ENCODE data around the gene ZNF70.

Gene ZNF70

DNA sequence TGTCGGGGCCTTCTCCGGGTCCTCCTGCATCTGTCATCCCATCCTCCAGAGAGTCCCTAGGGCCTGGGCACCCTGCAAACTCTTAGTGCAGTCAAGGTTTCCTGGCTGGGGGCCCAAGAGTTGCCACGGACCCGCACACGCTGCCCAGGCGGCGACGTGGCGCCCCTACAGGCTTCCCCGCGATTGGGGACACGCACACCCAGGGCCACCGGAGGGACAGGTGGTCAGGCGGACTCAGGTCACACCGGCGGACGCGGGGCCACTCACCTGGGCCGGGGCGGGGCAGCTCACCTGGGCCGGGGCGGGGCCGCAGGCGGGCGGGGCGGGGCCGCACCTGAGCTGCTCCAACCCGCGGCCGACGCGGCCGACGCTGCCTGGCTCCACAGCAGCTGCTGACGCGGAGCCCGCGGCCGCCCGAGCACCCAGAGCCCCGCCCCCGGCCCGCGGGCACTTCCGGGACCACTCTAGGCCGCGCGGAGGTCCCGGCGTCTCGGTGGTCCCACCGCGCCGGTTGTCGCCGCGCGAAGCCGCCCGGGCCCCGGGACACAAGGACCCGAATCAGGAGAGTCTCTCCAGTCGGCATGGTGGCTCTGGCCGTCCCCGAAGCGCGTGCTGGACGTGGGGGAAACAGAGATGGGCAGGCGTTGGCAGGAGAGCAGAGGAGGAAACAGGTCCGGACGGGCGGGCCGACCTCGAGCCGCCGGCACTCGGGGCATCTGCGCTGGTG lies at the start of gene ZNF70:
Gene ZNF70 (minus strand): TSS at position 399 of the 727 bp plus-strand sequence. CDS start 5,972 bp downstream, outside the sequence.
- DNase-seq (ENCODE audit: low spot score): peak; percentile 85
- Histone ChIP-seq H3K4me3 (peak within 1 kb of the TSS; percentile 88), H3K27ac (peak within 1 kb of the TSS; percentile 87 to 93)
- TF ChIP-seq, protein P1, sequence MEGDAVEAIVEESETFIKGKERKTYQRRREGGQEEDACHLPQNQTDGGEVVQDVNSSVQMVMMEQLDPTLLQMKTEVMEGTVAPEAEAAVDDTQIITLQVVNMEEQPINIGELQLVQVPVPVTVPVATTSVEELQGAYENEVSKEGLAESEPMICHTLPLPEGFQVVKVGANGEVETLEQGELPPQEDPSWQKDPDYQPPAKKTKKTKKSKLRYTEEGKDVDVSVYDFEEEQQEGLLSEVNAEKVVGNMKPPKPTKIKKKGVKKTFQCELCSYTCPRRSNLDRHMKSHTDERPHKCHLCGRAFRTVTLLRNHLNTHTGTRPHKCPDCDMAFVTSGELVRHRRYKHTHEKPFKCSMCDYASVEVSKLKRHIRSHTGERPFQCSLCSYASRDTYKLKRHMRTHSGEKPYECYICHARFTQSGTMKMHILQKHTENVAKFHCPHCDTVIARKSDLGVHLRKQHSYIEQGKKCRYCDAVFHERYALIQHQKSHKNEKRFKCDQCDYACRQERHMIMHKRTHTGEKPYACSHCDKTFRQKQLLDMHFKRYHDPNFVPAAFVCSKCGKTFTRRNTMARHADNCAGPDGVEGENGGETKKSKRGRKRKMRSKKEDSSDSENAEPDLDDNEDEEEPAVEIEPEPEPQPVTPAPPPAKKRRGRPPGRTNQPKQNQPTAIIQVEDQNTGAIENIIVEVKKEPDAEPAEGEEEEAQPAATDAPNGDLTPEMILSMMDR (IDR thresholded peaks at IDR 0.05): no peak

- no peak overlapping the region for H3K4me3 ChIP-seq
- no peak overlapping the region for H3K27ac ChIP-seq
- TF ChIP-seq, protein P1 (IDR thresholded peaks at IDR 0.05): no peak
- DNase-seq (ENCODE audit: low spot score): no peak
Measured at GRCh38 chr22:23796461-23796860, 45.5 kb upstream of the ZNF70 start.

DNA sequence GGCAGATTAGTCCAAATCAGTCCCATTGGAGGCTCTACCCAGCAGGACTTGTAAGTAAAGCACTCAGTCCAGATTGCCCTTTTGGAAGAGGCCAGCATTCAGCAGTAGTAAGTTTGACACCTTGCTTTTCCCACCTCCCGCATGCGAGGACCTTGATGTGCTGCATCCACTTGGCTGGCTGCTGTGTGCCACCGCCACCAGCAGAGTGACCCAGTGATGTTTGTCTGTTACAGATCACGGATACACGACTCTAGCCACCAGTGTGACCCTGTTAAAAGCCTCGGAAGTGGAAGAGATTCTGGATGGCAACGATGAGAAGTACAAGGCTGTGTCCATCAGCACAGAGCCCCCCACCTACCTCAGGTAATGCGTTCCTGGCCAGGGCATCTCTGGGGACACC lies 42.4 kb upstream of the ZNF70 start:
- TF ChIP-seq, protein P1 (IDR thresholded peaks at IDR 0.05): no peak
- Histone ChIP-seq H3K27ac (no peak overlapping the region), H3K4me3 (no peak overlapping the region)
- no peak for DNase-seq (ENCODE audit: low spot score)

DNA sequence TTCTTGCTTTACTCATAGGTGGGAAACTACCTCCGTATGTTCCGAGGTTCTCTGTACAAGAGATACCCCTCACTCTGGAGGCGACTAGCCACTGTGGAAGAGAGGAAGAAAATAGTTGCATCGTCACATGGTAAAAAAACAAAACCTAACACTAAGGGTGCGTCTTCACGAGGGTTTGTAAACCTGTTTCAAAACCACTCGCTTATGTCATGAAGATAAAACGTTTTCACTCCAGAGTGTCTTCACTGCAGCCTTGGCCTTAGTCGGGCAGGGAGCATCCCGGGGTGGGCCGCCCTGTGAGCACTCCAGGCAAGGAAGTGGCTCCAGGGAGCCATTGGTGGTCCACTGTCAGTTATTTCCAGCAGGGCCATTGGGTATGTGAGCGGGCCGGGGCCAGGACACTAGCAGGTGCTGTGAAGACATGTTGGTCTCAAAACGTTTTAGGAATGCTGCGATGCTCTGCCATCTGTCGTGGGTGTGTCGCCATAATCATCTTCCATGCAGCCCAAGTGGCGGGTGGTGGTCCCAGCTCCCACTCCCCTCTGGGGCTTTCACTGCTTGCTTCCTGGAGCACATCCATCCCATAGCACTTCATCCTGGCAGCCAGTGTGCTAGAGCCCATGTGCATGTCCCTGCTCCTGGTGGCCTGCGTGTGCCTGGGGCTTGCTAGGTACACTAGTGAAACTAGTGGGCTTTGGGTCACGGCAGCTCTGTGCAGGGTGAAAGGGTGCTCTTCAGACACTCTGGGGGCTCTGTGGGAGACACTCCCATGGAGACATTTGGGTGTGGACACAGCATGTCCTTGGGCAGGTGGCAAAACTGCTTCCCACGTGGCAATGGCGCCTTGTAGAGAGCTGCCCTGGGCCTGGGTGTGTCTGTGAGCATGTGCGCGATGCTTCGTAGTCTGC lies 41.1 kb upstream of the ZNF70 start:
- TF ChIP-seq, protein P1 (IDR thresholded peaks at IDR 0.05): no peak
- Histone ChIP-seq H3K27ac (no peak overlapping the region), H3K4me3 (no peak overlapping the region)
- DNase-seq (ENCODE audit: low spot score): no peak

DNA sequence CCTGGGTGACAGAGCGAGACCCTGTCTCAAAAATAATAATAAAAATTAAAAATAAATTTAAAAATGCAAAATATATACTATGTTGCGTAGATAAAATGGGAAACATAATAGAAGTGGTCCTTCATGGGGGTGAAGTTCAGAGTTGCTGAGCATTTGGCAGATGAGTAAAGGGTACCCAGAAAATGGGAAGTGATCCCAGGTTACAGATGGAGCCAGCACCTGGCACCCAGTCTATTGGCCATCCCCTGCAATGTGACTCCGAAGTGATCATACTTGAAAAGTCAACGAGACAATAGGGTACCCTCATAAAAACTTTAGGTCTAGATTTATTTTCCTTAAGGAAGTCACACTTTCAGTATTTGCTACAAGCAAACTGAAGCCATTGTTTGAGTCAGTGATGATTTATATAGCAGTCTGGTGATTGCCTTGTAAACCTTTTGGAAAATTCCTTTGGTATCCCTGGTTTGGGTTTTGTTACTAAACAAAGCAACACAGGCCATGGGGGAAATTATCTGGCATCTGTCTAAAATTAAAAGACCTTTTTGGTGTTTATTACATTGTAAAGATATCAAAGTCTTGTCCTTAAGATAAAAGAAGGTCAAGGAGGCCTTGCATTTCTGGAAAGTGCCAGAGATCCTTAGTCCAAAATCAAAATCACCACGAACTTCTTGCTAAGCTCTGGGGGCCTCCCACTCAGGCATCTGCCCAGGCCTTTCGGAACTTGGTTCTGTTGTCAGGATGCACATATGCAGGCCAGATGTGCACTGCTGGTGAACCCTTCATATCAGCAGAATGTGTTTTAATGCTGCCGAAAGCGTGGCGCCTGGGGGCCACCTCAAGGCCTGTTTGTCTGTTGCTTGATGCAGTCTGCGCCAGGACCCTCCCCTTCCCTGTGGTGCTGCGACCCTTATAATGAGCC lies 40.2 kb upstream of the ZNF70 start:
- DNase-seq (ENCODE audit: low spot score): peak; percentile 60
- H3K4me3 ChIP-seq: no peak overlapping the region
- H3K27ac ChIP-seq: no peak overlapping the region
- TF ChIP-seq, protein P1 (IDR thresholded peaks at IDR 0.05): no peak

DNA sequence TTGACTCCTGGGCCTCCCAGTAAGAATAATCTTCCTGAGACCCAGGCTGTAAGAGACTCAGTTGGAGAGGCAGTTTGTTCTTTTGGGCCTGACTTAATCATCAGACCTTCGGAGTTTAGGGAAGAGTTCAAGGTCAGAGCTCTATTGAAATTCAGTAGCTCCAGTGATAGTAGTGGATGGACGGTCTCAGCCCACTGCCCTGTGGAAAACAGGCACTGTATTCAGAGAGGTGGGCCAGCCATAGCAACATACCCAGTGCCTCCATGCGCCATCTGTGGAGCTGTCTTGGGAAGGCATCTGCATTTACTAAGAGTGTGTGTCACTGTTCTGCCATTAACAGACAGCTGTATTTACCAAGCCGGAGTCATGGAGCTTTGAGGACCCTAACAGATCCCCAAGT lies 38.7 kb upstream of the ZNF70 start:
- TF ChIP-seq, protein P1 (IDR thresholded peaks at IDR 0.05): no peak

More for the DNA sequence above, 38.7 kb upstream of the ZNF70 start:
- Histone ChIP-seq H3K4me3 (no peak overlapping the region), H3K27ac (no peak overlapping the region)
- peak; percentile 55 for DNase-seq (ENCODE audit: low spot score)

Data from coronary artery (tissue), 2 donors.